HEK293 (cell line): ENCODE results near the gene DBN1.
A peak's percentile ranks its signal among the peaks of the same experiment; 100 is the strongest.

Source experiments
- EGR2 ChIP-seq: fragments of 450-650 bp; formaldehyde crosslinking; IDR thresholded peaks from 2 replicates; pipeline ENCODE4 v1.5.1; 2016; ENCODE audit warnings: low read depth, missing biosample characterization, missing genetic modification characterization
- GLI4 ChIP-seq: fragments of 450-650 bp; formaldehyde crosslinking; IDR thresholded peaks from 2 replicates; pipeline ENCODE4 v1.5.1; 2016; ENCODE audit warnings: missing biosample characterization, missing genetic modification characterization
- HOXD13 ChIP-seq: sonication (generic); formaldehyde crosslinking; IDR thresholded peaks from 2 replicates; pipeline ENCODE4 v1.8.0; 2022; ENCODE audit warnings: missing genetic modification reagents, borderline replicate concordance
- IKZF3 ChIP-seq: fragments of 450-650 bp; IDR thresholded peaks from 2 replicates; pipeline ENCODE4 v1.5.0; 2018; ENCODE audit warnings: missing biosample characterization, mild to moderate bottlenecking, missing genetic modification characterization, moderate library complexity
- KLF1 ChIP-seq: fragments of 450-650 bp; formaldehyde crosslinking; IDR thresholded peaks from 2 replicates; pipeline ENCODE4 v1.5.1; 2016; ENCODE audit warnings: missing biosample characterization, missing genetic modification characterization
- SP2 ChIP-seq: fragments of 450-650 bp; formaldehyde crosslinking; IDR thresholded peaks from 2 replicates; pipeline ENCODE4 v1.5.1; 2016; ENCODE audit warnings: missing biosample characterization, missing genetic modification characterization
- SP3 ChIP-seq: fragments of 450-650 bp; formaldehyde crosslinking; IDR thresholded peaks from 2 replicates; pipeline ENCODE4 v1.5.1; 2016; ENCODE audit warnings: missing biosample characterization, missing genetic modification characterization
- SP7 ChIP-seq: fragments of 450-650 bp; formaldehyde crosslinking; IDR thresholded peaks from 2 replicates; pipeline ENCODE4 v1.5.1; 2016; ENCODE audit warnings: missing biosample characterization, missing genetic modification characterization
- YY1 ChIP-seq: fragments of 450-650 bp; formaldehyde crosslinking; IDR thresholded peaks from 2 replicates; pipeline ENCODE4 v1.5.1; 2018; ENCODE audit warnings: missing biosample characterization, missing genetic modification characterization
- ZFP69B ChIP-seq: fragments of 450-650 bp; formaldehyde crosslinking; IDR thresholded peaks from 2 replicates; pipeline ENCODE4 v1.5.1; 2016; ENCODE audit warnings: missing biosample characterization, missing genetic modification characterization
- ZIC2 ChIP-seq: fragments of 450-650 bp; formaldehyde crosslinking; IDR thresholded peaks from 2 replicates; pipeline ENCODE4 v1.5.1; 2016; ENCODE audit warnings: missing biosample characterization, missing genetic modification characterization
- ZNF184 ChIP-seq: fragments of 450-650 bp; IDR thresholded peaks from 2 replicates; pipeline ENCODE4 v1.5.1; 2018; ENCODE audit warnings: missing biosample characterization, mild to moderate bottlenecking, missing genetic modification characterization
- ZNF19 ChIP-seq: fragments of 450-650 bp; formaldehyde crosslinking; IDR thresholded peaks from 2 replicates; pipeline ENCODE4; 2016; ENCODE audit warnings: missing biosample characterization, missing genetic modification characterization, low read depth
- ZNF221 ChIP-seq: fragments of 450-650 bp; formaldehyde crosslinking; IDR thresholded peaks from 2 replicates; pipeline ENCODE4 v1.5.1; 2017; ENCODE audit warnings: missing biosample characterization, missing genetic modification characterization, borderline replicate concordance
- ZNF266 ChIP-seq: fragments of 450-650 bp; formaldehyde crosslinking; IDR thresholded peaks from 2 replicates; pipeline ENCODE4 v1.5.1; 2016; ENCODE audit warnings: missing biosample characterization, missing genetic modification characterization, low read depth
- ZNF311 ChIP-seq: fragments of 450-650 bp; formaldehyde crosslinking; IDR thresholded peaks from 2 replicates; pipeline ENCODE4 v1.5.1; 2017; ENCODE audit warnings: missing biosample characterization, missing genetic modification characterization, borderline replicate concordance
- ZNF324 ChIP-seq: fragments of 450-650 bp; formaldehyde crosslinking; IDR thresholded peaks from 2 replicates; pipeline ENCODE4 v1.5.1; 2016; ENCODE audit warnings: missing biosample characterization, missing genetic modification characterization
- ZNF354C ChIP-seq: fragments of 450-650 bp; formaldehyde crosslinking; IDR thresholded peaks from 2 replicates; pipeline ENCODE4 v1.5.1; 2016; ENCODE audit warnings: missing biosample characterization, missing genetic modification characterization, low read depth, borderline replicate concordance
- ZNF37A ChIP-seq: fragments of 450-650 bp; IDR thresholded peaks from 2 replicates; pipeline ENCODE4 v1.5.1; 2018; ENCODE audit warnings: missing biosample characterization, missing genetic modification characterization
- ZNF426 ChIP-seq: fragments of 450-650 bp; formaldehyde crosslinking; IDR thresholded peaks from 2 replicates; pipeline ENCODE4 v1.5.1; 2017; ENCODE audit warnings: missing biosample characterization, missing genetic modification characterization, mild to moderate bottlenecking, inconsistent platforms, moderate library complexity
- ZNF48 ChIP-seq: fragments of 450-650 bp; formaldehyde crosslinking; IDR thresholded peaks from 2 replicates; pipeline ENCODE4 v1.5.1; 2016; ENCODE audit warnings: missing biosample characterization, missing genetic modification characterization
- ZNF560 ChIP-seq: fragments of 450-650 bp; formaldehyde crosslinking; IDR thresholded peaks from 2 replicates; pipeline ENCODE4 v1.5.1; 2017; ENCODE audit warnings: missing biosample characterization, missing genetic modification characterization, borderline replicate concordance
- ZNF561 ChIP-seq: fragments of 450-650 bp; IDR thresholded peaks from 2 replicates; pipeline ENCODE4 v1.5.1; 2018; ENCODE audit warnings: missing biosample characterization, missing genetic modification characterization, borderline replicate concordance
- ZNF777 ChIP-seq: fragments of 450-650 bp; formaldehyde crosslinking; IDR thresholded peaks from 2 replicates; pipeline ENCODE4 v1.5.1; 2017; ENCODE audit warnings: missing biosample characterization, missing genetic modification characterization, borderline replicate concordance
- ZNF785 ChIP-seq: fragments of 450-650 bp; formaldehyde crosslinking; IDR thresholded peaks from 2 replicates; pipeline ENCODE4 v1.5.1; 2016; ENCODE audit warnings: missing biosample characterization, missing genetic modification characterization
- ZNF792 ChIP-seq: fragments of 450-650 bp; formaldehyde crosslinking; IDR thresholded peaks from 2 replicates; pipeline ENCODE4 v1.5.1; 2016; ENCODE audit warnings: missing biosample characterization, missing genetic modification characterization
- TF ChIP-seq, protein P1 (sequence below): fragments of 450-650 bp; formaldehyde crosslinking; IDR thresholded peaks from 2 replicates; pipeline ENCODE4 v1.5.1; 2016; ENCODE audit warnings: missing biosample characterization, missing genetic modification characterization
- TF ChIP-seq, protein P2 (sequence below): fragments of 450-650 bp; formaldehyde crosslinking; IDR thresholded peaks from 2 replicates; pipeline ENCODE4 v1.5.1; 2016; ENCODE audit warnings: missing biosample characterization, missing genetic modification characterization
- TF ChIP-seq, protein P3 (sequence below): fragments of 450-650 bp; formaldehyde crosslinking; IDR thresholded peaks from 2 replicates; pipeline ENCODE4 v1.5.1; 2017; ENCODE audit warnings: missing biosample characterization, missing genetic modification characterization
- TF ChIP-seq, protein P4 (sequence below): fragments of 450-650 bp; formaldehyde crosslinking; IDR thresholded peaks from 2 replicates; pipeline ENCODE4 v1.5.1; 2016; ENCODE audit warnings: missing biosample characterization, missing genetic modification characterization
- TF ChIP-seq, protein P5 (sequence below): fragments of 450-650 bp; formaldehyde crosslinking; IDR thresholded peaks from 2 replicates; pipeline ENCODE4 v1.5.1; 2017; ENCODE audit warnings: missing biosample characterization, missing genetic modification characterization

The DBN1 gene

DNA sequence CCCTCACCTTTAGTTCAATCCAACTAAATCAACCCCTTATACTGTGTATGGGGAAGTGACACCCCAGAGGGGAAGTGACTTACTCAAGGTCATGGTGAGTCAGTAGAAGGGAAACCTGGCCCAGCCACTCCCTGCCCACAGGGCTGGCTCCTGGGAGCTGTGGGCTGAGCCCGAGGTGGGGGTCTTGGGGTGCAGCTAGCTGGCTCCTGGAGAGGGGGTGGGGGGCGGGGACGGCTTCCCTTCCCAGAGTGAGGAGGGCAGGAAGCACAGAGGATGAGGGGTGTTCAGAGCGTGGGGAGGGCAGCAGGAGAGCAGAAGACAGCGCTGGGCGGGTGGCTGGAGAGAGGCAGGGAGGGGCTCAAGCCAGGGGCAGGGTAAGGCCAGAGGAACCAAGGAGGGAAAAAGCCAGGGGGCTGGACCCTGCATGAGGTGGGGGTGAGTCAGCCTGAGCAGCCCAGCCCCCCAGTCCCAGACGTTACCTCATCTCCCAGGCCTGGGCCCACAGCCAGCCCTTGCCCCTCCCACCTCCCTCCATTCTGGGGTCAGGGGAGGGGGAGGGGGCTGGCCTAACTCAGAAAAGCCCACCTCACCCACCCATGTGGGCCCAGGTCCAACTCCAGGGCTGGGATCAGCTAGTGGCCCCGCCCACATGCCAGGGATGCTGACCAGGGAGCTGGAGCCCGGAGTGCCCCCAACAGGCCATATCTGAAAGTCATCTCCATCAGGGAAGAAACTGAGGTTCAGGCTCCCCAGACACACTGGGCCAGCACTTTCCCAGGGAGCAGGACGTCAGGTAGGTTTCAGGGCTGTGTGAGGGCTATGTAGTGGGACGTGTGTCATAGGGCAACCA is 21.1 kb upstream of the DBN1 start (continued):
- TF ChIP-seq ZNF37A (no peak), ZNF354C (tag by site-specific recombination) (no peak), ZNF19 (tag by site-specific recombination) (no peak), KLF1 (tag by site-specific recombination) (peak; percentile 89), ZNF311 (no peak), GLI4 (tag by site-specific recombination) (no peak), ZNF561 (tag by site-specific recombination) (no peak), ZNF792 (tag by site-specific recombination) (no peak), ZNF184 (tag by site-specific recombination) (no peak), SP7 (tag by site-specific recombination) (peak; percentile 71), ZNF777 (no peak), ZNF785 (tag by site-specific recombination) (peak; percentile 65; the same call in 1 of the 2 replicates), ZNF266 (no peak), HOXD13 (CRISPR knock-in tag) (no peak), ZNF560 (tag by site-specific recombination) (no peak), IKZF3 (tag by site-specific recombination) (0 out of 2 replicates have a peak, but pooled peaks have one; percentile 12), ZNF221 (no peak), EGR2 (peak; percentile 62), ZIC2 (tag by site-specific recombination) (peak; percentile 27; the same call in 1 of the 2 replicates), ZNF324 (0 out of 2 replicates have a peak, but pooled peaks have one; percentile 25), SP3 (peak; percentile 79), SP2 (tag by site-specific recombination) (peak; percentile 61), ZFP69B (peak; percentile 94), YY1 (tag by site-specific recombination) (no peak), ZNF48 (no peak), ZNF426 (tag by site-specific recombination) (no peak)
- TF ChIP-seq, protein P1, sequence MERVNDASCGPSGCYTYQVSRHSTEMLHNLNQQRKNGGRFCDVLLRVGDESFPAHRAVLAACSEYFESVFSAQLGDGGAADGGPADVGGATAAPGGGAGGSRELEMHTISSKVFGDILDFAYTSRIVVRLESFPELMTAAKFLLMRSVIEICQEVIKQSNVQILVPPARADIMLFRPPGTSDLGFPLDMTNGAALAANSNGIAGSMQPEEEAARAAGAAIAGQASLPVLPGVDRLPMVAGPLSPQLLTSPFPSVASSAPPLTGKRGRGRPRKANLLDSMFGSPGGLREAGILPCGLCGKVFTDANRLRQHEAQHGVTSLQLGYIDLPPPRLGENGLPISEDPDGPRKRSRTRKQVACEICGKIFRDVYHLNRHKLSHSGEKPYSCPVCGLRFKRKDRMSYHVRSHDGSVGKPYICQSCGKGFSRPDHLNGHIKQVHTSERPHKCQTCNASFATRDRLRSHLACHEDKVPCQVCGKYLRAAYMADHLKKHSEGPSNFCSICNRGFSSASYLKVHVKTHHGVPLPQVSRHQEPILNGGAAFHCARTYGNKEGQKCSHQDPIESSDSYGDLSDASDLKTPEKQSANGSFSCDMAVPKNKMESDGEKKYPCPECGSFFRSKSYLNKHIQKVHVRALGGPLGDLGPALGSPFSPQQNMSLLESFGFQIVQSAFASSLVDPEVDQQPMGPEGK, result peak; percentile 59
- TF ChIP-seq, protein P2, sequence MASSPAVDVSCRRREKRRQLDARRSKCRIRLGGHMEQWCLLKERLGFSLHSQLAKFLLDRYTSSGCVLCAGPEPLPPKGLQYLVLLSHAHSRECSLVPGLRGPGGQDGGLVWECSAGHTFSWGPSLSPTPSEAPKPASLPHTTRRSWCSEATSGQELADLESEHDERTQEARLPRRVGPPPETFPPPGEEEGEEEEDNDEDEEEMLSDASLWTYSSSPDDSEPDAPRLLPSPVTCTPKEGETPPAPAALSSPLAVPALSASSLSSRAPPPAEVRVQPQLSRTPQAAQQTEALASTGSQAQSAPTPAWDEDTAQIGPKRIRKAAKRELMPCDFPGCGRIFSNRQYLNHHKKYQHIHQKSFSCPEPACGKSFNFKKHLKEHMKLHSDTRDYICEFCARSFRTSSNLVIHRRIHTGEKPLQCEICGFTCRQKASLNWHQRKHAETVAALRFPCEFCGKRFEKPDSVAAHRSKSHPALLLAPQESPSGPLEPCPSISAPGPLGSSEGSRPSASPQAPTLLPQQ (tag by site-specific recombination), result peak; percentile 98
- TF ChIP-seq, protein P3, sequence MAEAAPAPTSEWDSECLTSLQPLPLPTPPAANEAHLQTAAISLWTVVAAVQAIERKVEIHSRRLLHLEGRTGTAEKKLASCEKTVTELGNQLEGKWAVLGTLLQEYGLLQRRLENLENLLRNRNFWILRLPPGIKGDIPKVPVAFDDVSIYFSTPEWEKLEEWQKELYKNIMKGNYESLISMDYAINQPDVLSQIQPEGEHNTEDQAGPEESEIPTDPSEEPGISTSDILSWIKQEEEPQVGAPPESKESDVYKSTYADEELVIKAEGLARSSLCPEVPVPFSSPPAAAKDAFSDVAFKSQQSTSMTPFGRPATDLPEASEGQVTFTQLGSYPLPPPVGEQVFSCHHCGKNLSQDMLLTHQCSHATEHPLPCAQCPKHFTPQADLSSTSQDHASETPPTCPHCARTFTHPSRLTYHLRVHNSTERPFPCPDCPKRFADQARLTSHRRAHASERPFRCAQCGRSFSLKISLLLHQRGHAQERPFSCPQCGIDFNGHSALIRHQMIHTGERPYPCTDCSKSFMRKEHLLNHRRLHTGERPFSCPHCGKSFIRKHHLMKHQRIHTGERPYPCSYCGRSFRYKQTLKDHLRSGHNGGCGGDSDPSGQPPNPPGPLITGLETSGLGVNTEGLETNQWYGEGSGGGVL (tag by site-specific recombination), result peak; percentile 86
- TF ChIP-seq, protein P4, sequence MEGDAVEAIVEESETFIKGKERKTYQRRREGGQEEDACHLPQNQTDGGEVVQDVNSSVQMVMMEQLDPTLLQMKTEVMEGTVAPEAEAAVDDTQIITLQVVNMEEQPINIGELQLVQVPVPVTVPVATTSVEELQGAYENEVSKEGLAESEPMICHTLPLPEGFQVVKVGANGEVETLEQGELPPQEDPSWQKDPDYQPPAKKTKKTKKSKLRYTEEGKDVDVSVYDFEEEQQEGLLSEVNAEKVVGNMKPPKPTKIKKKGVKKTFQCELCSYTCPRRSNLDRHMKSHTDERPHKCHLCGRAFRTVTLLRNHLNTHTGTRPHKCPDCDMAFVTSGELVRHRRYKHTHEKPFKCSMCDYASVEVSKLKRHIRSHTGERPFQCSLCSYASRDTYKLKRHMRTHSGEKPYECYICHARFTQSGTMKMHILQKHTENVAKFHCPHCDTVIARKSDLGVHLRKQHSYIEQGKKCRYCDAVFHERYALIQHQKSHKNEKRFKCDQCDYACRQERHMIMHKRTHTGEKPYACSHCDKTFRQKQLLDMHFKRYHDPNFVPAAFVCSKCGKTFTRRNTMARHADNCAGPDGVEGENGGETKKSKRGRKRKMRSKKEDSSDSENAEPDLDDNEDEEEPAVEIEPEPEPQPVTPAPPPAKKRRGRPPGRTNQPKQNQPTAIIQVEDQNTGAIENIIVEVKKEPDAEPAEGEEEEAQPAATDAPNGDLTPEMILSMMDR (tag by site-specific recombination), result peak; percentile 60; the same call in 1 of the 2 replicates
- TF ChIP-seq, protein P5, sequence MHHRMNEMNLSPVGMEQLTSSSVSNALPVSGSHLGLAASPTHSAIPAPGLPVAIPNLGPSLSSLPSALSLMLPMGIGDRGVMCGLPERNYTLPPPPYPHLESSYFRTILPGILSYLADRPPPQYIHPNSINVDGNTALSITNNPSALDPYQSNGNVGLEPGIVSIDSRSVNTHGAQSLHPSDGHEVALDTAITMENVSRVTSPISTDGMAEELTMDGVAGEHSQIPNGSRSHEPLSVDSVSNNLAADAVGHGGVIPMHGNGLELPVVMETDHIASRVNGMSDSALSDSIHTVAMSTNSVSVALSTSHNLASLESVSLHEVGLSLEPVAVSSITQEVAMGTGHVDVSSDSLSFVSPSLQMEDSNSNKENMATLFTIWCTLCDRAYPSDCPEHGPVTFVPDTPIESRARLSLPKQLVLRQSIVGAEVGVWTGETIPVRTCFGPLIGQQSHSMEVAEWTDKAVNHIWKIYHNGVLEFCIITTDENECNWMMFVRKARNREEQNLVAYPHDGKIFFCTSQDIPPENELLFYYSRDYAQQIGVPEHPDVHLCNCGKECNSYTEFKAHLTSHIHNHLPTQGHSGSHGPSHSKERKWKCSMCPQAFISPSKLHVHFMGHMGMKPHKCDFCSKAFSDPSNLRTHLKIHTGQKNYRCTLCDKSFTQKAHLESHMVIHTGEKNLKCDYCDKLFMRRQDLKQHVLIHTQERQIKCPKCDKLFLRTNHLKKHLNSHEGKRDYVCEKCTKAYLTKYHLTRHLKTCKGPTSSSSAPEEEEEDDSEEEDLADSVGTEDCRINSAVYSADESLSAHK (tag by site-specific recombination), result no peak
